Esophagus (tissue), 2 donors: ENCODE data around the gene OXSR1. TPM values are rescaled to one million over a fixed set of nuclear protein-coding genes. Genes with fewer than 3 reads are reported as not detected.
"Not testable (repeated sequence)": the region's sequence is repeated elsewhere in the genome, so short reads cannot be mapped to it uniquely, and the experiment has no call there.

Experiments used
- H3K27ac ChIP-seq, 2 donors: one replicate each; pipeline ENCODE4 v1.5.1; 2013; ENCODE audit warnings: low read depth in 2 of 2, mild to moderate bottlenecking in 2 of 2, inconsistent platforms in 1 of 2, low read length in 1 of 2, moderate library complexity in 1 of 2
- H3K27me3 ChIP-seq, 2 donors: one replicate each; pipeline ENCODE4 v1.6.1; 2013; ENCODE audit warnings: low read length in 2 of 2, control low read depth in 1 of 2, mild to moderate bottlenecking in 1 of 2; ENCODE audit not compliant: insufficient read depth in 2 of 2, control insufficient read depth in 1 of 2
- H3K36me3 ChIP-seq, 2 donors: one replicate each; pipeline ENCODE4 v1.6.1; 2013; ENCODE audit warnings: low read length in 1 of 2; ENCODE audit not compliant: control insufficient read depth in 2 of 2, insufficient read depth in 2 of 2
- H3K4me1 ChIP-seq, 2 donors: one replicate each; pipeline ENCODE4 v1.6.1; 2013; ENCODE audit warnings: low read length in 1 of 2; ENCODE audit not compliant: control insufficient read depth in 2 of 2, insufficient read depth in 2 of 2
- H3K4me3 ChIP-seq, 2 donors: one replicate each; pipeline ENCODE4 v1.5.1; 2013; ENCODE audit warnings: low read length in 2 of 2, mild to moderate bottlenecking in 2 of 2, low read depth in 1 of 2, moderate library complexity in 1 of 2
- H3K9me3 ChIP-seq, 2 donors: one replicate each; pipeline ENCODE4 v1.6.1; 2013; ENCODE audit warnings: mild to moderate bottlenecking in 2 of 2, low read depth in 1 of 2, low read length in 1 of 2, moderate library complexity in 1 of 2; ENCODE audit not compliant: control insufficient read depth in 2 of 2, insufficient read depth in 1 of 2
- WGBS, 2 donors: extraction: QIAGEN DNeasy Blood & Tissue Kit; methylation state at CpG; one replicate each; pipeline ENCODE4 v1.1.7; 2013; 5-methylcytosine and 5-hydroxymethylcytosine counted together
- polyA plus RNA-seq, 2 donors: library from polyadenylated mRNA; stranded (reverse); fragments of 200-250 nt; gene quantifications; one replicate each; pipeline ENCODE4 v1.2.3, GENCODE V29; 2013
- donor health status: healthy with polysubstance abuse.
- donor health status: Bipolar disorder and iron deficiency.

The OXSR1 gene
- polyA plus RNA-seq, 2 donors, result 21.7 to 27.5 TPM

- Histone ChIP-seq H3K27ac (no peak overlapping the region), H3K36me3 (no peaks in the 10 kb centered on the region), H3K9me3 (no peaks in the 10 kb centered on the region), H3K4me1 (peaks cover 0 to 2% of the 10 kb centered on the region in 2 donors), H3K4me3 (no peak overlapping the region), H3K27me3 (no peaks in the 10 kb centered on the region)
- 84 to 87% methylated on average over 6 of the region's 6 CpGs for WGBS, 2 donors
Observed at GRCh38 chr3:38284756-38285150, 119.4 kb downstream of the OXSR1 start.

GRCh38 chr3:38289286-38290217, 124.2 kb downstream of the OXSR1 start:
- H3K36me3 ChIP-seq, H3K27me3 ChIP-seq, H3K4me3 ChIP-seq, H3K9me3 ChIP-seq, H3K4me1 ChIP-seq, H3K27ac ChIP-seq: not testable (repeated sequence)
- WGBS, 2 donors, result 90 to 94% methylated on average over 16 of the region's 16 CpGs

GRCh38 chr3:38297053-38297452, 131.7 kb downstream of the OXSR1 start:
- not testable (repeated sequence) for H3K27me3 ChIP-seq, H3K4me1 ChIP-seq, H3K4me3 ChIP-seq, H3K36me3 ChIP-seq, H3K9me3 ChIP-seq
- peak overlapping the region in 1 of 2 donors; percentile 34 for H3K27ac ChIP-seq
- 66 to 75% methylated on average over 4 of the region's 4 CpGs for WGBS, 2 donors

- Histone ChIP-seq H3K4me1 (peaks cover 0 to 5% of the 10 kb centered on the region in 2 donors), H3K36me3 (no peaks in the 10 kb centered on the region), H3K9me3 (no peaks in the 10 kb centered on the region), H3K27ac (no peak overlapping the region), H3K27me3 (no peaks in the 10 kb centered on the region), H3K4me3 (no peak overlapping the region)
Observed at GRCh38 chr3:38297537-38297936, 132.2 kb downstream of the OXSR1 start.

GRCh38 chr3:38297947-38298711, 132.8 kb downstream of the OXSR1 start:
- H3K4me3 ChIP-seq, result no peak overlapping the region
- H3K9me3 ChIP-seq, result no peaks in the 10 kb centered on the region
- H3K27me3 ChIP-seq, result no peaks in the 10 kb centered on the region
- no peaks in the 10 kb centered on the region for H3K36me3 ChIP-seq
- peaks cover 0 to 5% of the 10 kb centered on the region in 2 donors for H3K4me1 ChIP-seq
- 78 to 87% methylated on average over 5 of the region's 5 CpGs for WGBS, 2 donors
- no peak overlapping the region for H3K27ac ChIP-seq

Other genes starting within 250 kb of the OXSR1 start
- gene VILL, start 174.8 kb upstream of the OXSR1 start, polyA plus RNA-seq, result 10 to 100 TPM in 1 of 2 donors, 1 to 10 TPM in 1; 4.9 to 16.7 TPM
- 10 to 100 TPM; 40.1 to 41.2 TPM for gene PLCD1, start 135.9 kb upstream of the OXSR1 start, polyA plus RNA-seq
- gene DLEC1, start 126.3 kb upstream of the OXSR1 start, polyA plus RNA-seq, result under 1 TPM; 0.16 to 0.39 TPM
- gene ACAA1, start 28.4 kb upstream of the OXSR1 start, polyA plus RNA-seq, result 100 to 1,000 TPM in 1 of 2 donors, 10 to 100 TPM in 1; 79.4 to 101 TPM
- gene MYD88, start 26.9 kb upstream of the OXSR1 start, polyA plus RNA-seq, result 10 to 100 TPM; 26.5 to 44.0 TPM
- under 1 TPM; 0.14 to 0.53 TPM for gene SLC22A13, start 100.3 kb downstream of the OXSR1 start, polyA plus RNA-seq
- under 1 TPM; 0.19 to 0.31 TPM for gene SLC22A14, start 116.8 kb downstream of the OXSR1 start, polyA plus RNA-seq
- 1 to 10 TPM; 1.3 to 1.5 TPM for gene XYLB, start 181.2 kb downstream of the OXSR1 start, polyA plus RNA-seq